HT-29 (cell line): Measurements from ENCODE around the gene IGFBP4. TPM values are rescaled to one million over a fixed set of nuclear protein-coding genes. Genes with fewer than 3 reads are reported as not detected.

ENCODE experiments used
- DNase-seq: peaks from one replicate; pipeline ENCODE4 v3.0.0-alpha.2; 2015; ENCODE audit warnings: low spot score
- total RNA-seq: library from RNA; depleted of rRNA; stranded (reverse); fragments of >200 nt; shearing (Covaris generic); gene quantifications from 2 replicates; pipeline ENCODE4 v1.2.3, GENCODE V29; 2014

Gene IGFBP4
- total RNA-seq, 1 experiment from 2014 or later: 69.6 TPM

DNA sequence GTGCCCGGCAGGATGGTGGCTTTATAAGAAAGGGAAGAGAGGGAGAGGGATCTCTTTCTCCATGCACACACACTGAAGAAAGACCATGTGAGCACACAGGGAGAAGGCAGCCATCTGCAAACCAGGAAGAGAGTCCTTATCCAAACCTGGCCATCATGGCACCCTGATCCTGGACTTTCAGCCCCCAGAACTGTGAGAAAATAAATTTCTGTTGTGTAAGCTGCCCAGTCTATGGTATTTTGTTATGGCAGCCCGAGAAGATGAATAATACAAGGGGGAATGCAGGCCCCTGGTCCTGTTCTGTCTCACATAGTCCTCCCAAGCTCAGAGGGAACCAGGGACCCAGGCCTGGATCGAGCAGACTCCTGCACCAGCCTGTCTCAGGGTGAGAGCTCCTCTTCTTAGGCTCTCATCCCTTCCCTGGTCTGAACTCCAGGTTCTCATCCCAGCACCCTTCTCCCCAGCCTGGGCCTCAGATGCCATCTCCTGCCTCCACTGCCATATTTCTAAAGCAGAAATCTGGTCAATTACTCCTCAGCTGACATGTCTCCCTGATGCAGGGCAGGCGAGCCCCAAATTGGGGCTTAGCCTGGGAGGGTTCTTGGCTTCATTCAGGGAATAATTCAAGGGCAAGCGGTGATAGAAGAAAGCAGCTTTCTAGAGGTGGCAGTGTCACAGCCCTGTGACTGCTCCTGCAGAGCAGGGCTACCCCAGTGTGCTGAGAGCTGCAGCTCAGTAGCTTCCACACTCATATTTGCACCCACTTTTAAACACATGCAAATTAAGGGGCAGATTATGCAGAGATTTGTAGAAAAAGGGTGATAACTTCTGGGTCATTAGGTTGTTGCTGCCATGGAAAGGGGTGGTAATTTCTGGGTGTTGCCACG lies 28.8 kb downstream of the IGFBP4 start:
- peak; percentile 25 for DNase-seq

DNA sequence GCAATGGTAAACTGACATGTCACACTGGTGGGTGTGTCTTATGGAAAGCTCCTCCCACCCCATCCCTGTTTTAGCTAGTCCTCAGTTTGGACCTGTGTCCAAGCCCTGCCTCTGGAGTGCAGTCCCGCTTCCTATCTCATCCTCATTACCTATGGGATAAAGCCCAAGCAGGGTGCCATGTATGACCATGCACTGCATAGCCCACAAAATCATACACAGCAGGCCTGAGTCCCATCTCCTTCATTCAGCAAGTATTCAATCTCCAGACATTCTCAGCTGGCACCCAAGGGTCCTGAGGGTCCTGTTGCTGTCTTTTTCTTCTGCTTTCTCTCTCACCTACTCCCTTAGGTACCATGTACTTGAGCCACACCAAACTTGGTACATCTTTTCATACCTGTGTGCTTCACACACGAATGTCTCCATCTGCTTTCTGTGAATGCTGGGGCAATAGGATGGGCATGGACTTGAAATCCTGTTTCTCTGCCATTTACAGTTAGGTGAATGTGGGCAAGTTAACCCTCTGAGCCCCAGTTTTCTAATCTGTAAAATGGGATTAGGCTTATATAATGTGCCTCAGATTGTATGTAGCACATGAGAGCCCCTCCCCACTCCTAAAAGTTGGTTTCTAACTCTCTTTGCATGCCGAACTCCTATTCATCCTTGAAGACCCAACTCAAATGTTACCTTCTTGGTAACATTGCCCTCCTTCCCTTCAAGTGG lies 29.6 kb downstream of the IGFBP4 start:
- peak; percentile 63 for DNase-seq

DNA sequence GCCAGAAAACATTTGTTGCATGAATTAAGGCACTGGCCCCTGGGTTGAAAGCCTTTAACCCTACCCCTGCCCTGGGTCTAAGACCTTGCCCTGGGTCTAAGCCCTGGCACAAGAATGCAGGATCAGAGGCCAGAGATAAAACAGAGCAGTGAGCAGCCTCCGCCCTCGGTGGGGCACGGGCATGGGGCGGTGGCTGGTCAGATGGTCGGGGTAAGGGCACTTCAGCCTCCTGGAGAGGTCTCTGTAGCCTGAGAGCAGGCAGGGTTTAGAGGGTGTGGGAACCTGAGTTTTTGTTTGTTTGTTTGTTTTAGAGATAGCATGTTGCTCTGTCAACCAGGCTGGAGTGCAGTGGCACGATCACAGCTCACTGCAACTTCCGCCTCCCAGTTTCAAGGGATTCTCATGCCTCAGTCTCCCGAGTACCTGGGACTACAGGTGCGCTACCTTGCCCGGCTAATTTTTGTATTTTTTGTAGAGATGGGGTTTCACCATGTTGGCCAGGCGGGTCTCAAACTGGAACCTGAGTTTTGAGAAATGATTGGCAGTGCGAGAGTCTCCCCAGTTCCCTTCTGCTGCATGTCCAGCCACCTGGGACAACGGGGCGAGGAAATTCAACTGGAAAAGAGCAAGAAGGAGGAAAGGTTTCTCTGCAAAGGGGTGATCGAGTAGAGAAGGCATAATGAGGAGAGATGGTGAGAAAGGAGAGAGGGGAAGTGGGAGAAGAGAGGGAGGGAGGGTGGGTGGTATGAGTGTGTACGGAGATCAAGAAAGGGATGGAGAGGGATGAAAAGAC lies 30.5 kb downstream of the IGFBP4 start:
- no peak for DNase-seq

DNA sequence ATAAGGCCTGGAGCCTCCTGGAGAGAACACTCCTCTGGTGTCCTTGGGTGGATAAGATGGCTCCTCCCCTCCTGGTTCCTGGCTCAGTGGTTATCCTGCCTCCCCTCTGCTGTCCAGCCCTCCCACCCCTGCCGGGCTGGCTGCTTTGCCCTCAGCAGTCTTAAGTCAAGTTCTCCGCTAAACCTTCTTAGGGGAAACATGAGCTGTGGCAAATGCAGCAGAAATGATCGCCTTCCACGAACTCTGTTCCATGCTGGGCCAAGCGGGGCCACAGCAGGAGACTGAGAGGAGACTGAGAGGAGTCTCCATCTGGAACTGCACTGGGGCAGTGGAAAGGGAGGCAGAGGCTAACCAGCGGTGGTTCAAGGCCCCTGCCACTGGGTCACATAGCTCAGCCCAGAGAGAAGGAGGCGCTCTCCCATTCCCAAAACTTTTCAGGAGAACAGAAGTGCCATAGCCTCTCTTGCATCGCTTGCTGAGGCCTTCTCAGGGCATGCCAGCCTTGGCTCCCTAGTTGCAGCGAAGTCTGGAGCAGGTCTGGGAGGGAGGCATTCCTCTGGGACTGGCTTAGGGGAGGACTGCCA lies 31.3 kb downstream of the IGFBP4 start:
- peak; percentile 60 for DNase-seq

DNA sequence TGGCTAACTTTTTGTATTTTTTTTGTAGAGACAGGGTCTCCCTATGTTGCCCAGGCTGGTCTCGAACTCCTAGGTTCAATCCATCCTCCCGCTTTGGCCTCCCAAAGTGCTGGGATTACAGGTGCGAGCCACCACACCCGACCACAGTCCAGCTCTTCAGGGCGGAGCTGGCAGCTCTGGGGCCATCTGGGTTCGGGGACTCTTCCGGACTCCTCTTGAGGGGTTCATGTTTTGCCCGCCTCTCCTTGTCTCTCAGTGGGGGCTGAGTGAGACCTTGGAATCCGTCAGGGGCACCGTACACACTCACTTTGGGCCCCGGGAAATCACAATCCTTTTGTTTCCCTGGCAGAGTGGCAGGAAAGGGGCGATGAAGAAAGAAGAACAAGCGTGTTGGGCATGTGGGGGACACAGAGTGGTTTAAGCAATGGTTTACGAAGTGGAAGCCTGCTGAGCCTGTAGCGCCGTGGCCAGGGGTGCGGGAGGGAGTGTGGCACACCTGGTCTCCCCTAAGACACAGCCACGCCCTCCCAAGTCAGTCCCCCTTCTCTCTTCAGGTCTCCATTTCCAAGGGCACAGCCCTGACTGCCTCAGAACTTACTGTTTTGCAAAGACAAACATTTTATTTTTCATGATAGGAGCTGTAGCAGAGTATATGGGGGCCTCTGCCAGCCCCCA lies 32.1 kb downstream of the IGFBP4 start:
- peak; percentile 17 for DNase-seq

DNA sequence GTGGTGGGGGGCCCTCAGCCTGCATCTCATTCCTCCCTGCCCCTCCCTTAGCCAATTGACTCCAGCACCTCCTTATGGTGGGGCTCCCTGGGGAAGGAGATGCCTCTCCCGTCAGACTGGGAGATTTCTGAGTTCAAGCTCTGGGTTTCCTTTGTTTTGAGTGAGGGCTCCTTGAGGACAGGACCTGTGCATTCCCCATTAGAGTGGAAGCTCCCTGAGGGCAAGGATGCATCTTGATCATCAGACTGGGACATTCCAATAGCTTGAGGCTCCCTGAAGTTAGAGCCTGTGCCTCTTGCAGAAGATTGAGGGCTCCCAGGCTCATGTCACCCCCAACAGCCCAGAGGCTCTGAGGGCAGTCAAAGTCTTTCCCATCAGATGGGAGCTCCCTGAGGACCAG lies 34.5 kb downstream of the IGFBP4 start:
- DNase-seq: peak; percentile 31

DNA sequence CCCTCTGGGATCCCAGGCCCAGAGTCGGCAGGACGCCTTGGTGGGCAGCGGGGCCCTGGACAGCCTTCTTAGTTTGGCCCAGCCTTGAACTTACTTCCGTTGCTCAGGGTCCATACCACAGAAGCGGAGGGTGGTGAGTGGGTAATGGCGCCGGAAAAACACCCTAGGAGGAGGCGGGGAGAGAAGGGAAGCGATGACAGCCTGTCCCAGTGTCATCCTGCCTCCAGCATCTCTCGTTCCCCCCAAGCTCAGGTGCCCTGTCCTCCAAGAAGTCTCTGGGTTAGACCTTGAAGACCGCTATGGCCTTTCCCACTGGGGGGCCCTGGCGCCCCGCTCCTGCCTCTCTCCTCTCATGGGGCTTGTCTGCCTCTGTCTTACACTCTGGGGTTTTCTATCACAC lies 35.2 kb downstream of the IGFBP4 start:
- DNase-seq: peak; percentile 8

DNA sequence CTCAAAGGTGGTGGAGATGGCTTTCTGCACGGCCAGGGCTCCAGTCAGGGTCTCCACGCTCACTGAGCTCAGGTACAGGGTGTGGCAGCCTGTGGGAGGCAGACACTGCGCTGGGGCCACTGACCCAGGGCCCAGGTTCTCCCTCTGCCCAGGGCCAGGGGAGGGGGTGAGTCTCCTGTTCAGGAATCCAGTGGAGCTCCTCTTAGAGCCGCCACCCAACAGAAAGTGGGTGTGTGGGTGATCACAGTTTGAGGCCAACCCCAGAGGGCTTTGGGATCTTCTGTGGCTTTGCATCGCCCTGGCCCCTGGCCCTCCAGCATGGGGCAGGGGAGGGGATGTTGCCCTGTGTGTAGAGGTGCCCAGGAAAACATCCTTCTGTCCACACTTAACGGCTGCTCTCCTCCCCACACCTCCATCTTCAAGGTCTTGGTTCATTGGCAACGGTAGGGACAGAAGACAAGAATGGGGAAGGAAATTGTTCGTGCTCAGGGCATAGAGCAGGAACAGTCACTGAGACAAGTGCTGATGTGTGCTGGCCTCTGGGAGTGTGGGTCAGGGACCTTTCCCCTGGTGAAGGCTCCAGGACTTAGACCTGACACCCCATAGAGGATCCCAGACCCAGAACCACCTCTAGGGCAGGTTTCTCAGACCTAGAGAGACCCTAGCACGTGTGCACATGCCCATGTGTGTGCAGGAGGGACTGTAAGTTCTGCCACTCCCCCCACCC lies 36.7 kb downstream of the IGFBP4 start:
- DNase-seq: peak; percentile 18

DNA sequence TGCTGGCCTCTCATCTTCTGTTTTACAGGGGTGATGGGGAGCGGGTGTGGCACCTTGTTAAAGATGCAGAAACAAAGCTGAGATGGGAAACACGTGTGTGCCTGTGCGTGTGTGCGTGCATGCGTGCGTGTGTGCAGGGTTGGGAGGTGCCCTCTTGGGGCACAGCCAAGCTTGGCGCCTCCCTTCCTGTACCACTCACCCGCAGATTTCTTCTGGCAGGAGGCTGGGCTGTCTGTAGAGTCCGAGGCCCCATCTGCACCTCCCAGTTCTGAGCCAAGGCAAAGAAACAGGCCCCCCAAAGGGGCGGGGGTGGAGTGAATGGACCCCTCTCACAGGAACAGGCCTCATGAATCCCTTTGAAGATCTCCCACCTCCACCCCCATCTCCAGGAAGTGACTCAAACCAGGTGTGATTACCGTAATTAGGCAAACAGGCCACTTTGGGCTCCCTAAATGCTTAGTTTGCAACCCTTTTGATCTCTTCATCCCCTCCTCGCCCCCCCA lies 37.3 kb downstream of the IGFBP4 start:
- DNase-seq: peak; percentile 61

DNA sequence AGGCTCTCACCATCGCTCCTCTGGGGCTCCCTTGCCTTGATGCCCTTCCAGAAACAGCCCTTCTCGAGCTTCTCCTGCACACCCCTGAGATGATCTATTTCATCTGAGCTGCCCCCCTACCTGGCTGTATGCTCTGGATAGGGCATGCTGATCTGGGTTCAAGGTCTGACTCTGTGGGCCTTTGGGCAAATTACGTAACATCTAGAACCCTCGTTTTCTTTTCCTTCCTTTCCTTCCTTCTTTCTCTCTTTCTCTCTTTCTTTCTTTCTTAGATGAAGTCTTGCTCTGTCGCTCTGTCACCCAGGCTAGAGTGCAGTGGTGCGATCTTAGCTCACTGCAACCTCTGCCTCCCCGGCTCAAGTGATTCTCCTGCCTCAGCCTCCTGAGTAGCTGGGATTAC lies 37.9 kb downstream of the IGFBP4 start:
- no peak for DNase-seq

DNA sequence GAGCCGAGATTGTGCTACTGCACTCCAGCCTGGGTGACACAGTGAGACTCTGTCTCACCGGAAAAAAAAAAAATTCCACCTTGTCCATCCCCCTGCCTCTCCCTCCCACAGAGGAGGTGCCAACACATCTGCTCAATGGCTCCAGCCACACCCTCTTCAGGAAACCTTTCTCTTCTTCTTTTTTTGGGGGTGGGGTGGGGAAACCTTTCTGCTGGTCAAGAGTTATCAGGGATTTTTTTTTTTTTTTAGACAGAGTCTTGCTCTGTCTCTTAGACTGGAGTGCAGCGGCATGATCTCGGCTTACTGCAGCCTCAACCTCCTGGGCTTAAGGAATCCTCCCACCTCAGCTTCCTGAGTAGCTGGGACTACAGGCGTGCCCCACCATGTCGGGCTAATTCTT lies 39.5 kb downstream of the IGFBP4 start:
- peak; percentile 32 for DNase-seq

DNA sequence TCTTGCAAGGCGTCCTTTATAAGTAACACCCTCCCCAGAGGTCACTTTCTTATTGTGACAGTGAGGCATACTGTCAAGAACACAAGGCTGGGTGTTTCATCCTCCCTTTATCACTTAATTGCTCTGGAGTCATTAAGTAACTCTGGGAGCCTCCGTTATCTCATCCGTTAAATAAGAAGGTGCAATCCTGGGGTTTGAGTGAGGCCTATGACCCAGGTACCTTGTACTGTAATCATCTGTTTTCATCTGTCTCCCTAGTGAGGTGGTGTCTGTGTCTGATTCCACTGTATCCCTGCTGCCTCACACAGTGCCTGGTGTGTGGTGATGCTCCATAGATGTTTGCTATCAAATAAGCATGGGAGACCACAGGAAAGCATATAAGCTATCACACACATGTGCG lies 40.4 kb downstream of the IGFBP4 start:
- peak; percentile 29 for DNase-seq

DNA sequence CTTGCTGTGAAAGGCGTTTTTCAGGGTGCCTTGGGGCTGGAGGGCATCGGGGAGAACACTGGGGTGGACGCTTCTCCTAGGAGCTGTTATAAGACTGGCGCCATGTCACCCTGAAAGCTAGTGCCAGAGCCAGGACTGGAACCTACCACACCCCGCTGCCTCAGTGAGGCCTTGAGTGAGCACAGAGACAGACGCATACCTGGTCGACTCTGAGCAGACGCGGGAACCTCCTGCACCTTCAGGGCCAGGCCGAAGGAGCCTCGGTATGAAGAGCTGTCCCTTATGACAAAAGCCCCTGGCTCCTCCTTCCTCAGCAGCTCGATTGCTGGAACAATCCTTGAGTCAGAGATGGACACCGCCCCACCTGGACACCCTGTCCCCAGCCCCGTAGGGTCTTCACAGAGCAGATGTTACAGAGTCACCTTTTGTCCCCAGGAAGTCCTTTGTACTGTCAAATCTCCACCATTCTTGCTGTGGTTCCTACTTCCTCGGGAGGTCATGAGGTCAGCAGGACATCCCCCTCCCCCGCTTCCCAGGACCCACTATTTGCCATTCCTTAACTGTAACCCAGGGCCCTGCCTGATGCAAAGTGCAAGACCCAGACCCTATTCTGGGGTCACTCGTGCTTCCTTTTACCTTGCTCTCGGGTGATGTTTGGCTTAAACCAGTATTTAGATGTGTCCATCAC lies 41.2 kb downstream of the IGFBP4 start:
- peak; percentile 27 for DNase-seq

DNA sequence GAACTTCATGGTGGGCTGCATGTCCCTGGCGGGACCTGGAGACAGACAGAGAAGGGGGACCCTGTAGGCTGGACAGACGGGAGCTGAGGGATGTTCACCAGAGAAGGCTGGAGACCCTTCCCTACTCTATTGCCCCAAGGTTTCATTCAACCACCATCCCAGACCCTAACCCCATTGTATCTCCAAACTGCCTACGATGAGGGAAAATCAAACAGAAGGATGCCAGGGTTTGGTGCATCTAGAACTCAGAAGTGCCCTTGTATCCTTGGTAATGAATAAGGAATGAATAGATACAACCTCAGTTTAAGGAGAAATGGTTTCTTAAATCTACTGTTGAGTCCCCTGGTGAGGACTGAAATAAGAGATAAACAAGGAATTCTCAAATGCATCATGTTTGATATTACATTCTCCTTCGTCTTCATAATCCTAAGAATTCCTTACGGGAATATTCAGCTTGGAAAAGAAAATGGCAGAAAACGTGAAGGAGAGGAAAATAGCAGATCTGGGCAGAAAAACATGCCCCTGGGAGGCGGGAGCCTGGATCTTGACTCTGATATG lies 41.8 kb downstream of the IGFBP4 start:
- DNase-seq: no peak

DNA sequence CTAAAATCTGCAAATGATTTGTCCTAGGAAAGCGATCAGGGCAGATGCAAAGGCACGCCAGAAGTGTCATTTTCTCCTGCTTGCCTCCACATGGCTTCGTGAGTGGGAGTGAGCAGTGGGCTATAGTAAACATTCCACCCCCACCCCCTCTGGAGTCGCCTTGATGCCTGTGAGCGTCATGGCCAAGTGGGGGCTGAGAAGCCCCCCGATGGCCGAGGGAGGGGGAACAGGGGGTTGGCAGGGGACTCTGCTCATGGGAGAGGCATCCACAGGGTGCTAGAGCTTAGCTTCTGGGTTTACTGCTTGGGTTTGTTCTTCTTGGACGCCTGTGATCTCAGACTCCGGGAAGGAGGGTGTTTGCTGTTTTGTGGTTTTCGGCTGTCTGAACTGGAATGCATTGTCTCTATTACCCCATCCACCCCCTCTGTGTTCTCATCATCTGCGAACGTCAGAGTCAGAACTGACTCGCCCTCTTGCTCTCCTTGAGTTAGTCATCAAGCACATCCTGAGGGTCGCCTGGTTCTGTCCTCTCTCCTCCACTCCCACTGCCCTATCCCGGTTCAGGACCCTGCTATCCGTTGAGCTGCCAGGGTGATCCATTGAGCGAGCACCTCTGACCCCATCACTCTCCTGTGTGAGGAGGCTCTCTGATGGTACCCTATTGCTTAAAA lies 42.7 kb downstream of the IGFBP4 start:
- DNase-seq: no peak

DNA sequence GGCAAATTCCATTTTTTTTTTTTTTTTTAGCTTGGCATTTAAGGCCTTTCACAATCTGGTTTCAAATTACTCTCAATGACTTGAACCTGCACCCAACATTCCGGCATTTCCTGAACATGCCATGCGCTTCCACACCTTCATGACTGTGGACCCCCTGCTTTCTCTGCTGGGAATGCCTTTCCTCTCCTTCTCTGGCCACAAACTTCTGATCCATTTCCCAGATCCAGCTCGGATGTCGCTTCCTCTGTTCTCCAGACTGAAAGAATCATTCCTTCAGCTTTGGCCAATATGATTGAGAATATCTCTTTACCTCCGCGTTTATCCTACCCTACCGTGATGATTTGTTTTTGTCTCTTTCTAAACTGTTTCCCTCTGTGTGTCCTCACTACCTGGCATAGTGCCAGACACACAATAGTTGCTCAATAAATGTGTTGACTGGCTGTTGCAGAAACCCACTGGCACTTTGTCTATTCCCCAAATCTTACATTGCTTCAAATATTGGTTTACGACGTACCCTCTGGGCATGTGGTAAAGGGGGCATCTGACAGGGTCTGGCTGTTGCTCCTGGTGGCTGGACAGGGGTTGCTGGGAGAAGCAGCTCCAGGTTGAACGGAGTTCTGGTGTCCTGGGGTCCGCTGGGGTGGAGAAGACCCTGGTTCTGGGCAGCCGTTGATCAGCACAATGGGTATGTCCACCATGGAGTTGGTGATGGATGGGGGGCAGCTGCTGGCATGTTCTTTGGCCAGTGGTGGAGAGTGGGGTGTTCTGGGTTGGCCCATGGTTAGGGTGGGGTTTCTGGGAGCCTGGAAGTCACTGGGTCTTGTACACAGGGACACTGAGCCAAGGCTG lies 43.5 kb downstream of the IGFBP4 start:
- peak; percentile 32 for DNase-seq

DNA sequence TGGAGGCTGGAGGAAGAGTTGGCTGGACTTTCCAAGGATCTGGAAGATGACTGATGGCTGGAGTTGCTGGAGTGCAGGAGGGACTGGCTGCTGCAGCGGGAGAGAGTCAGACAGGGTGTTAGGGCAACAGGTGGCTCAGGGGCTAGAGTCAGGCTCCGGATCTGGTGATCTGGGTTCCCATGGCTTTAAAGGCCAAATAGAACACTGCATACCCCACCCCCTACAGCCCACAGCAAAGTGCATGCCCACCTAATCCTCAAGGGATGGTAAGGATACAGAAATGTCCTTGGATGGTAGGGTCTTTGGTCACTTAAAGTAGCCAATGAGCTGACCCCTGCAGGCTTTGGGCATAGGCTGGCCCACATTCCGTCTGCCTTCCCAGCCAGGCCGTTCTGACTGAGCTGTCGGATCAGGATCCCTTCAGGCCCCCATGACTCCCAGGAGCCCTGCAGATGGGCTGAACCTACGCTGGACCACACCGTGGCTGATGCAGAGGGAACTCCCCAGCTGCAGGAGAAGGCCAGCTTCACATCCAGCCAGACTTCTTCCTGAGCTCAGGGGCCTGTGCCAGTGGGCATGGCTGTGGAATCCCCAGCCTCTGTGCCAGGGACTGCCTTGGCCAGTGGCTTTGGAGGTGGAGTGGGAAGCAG lies 44.2 kb downstream of the IGFBP4 start:
- DNase-seq: peak; percentile 17
